Suppressor macrophage treated with lipopolysaccharide for 4 hours (primary cell): ENCODE measurements around the gene DDR1.
"Not testable (repeated sequence)": the region's sequence is repeated elsewhere in the genome, so short reads cannot be mapped to it uniquely, and the experiment has no call there.

Experiments
- DNase-seq: peaks from one replicate; pipeline ENCODE4 v3.0.0-alpha.2; 2020

The DDR1 gene

DNA sequence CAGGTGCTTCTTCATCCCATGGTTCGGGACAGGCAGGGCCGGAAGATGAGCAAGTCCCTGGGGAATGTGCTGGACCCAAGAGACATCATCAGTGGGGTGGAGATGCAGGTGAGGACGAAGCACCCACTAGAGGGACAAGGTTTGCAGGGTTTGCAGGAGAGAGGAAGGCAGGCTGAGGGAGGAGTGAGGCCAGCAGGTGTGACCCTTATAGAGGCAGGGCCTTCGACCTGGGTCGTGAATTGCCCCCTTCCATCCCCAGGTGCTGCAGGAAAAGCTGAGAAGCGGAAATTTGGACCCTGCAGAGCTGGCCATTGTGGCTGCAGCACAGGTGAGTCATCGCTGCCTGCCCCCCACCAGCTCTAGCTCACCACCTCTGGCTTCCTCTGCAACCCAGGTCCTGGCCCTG lies 38.1 kb downstream of the DDR1 start:
- DNase-seq: no peak

DNA sequence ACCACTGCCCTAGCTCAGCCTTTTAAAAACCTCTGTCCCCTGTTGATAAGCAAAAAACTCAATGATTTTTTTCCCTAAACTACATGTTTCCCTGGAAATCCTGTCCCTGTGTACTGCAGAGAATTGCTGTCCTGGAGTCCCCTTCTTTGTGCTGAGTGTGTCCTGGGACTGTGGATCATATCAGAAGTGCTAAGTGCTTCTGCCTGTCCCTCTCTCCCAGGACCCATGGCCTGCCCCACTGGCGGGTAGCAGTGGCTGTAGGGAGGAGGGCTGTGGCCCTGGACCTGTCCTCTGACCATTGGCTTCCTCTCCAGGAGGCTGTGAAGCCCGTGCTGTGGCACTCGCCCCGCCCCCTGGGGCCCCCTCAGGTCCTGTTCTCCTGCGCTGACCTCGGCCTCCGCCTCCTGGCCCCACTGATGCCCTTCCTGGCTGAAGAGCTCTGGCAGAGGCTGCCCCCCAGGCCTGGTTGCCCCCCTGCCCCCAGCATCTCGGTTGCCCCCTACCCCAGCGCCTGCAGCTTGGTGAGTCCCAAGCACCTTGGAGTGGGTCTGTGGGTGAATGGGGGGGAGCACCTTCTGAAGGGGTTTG lies 39.8 kb downstream of the DDR1 start:
- DNase-seq: not testable (repeated sequence)

DNA sequence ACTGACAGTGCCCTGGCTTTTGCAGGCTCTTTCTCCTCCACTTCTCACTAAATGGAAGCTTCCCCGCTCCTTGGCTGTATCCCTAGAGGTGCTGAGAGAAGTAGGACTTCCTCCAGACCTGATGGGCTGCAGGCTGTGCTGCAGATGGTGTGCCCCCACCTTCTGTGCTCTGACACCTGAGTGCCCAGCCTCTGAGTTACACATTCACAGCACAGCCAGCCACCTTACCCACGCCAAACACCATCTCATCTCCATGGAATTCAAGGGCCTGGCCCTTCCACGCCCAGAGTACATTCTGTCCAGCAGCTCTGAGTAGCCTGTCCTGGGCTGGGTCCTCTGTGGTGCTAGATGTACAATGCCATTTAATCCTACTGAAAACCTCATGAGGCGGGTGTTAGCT lies 42.3 kb downstream of the DDR1 start:
- DNase-seq: no peak

DNA sequence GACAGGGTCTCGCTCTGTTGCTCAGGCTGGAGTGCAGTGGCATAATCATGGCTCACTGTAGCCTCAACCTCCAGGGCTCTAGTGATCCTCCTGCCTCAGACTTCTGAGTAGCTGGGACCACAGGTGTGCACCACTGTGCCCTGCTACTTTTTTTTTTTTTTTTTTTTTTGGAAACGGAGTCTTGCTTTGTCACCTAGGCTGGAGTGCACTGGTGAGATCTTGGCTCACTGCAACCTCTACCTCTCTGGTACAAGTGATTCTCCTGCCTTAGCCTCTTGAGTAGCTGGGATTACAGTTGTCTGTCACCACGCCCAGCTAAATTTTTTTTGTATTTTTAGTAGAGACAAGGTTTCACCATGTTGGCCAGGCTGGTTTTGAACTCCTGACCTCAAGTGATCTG lies 42.8 kb downstream of the DDR1 start:
- not testable (repeated sequence) for DNase-seq

DNA sequence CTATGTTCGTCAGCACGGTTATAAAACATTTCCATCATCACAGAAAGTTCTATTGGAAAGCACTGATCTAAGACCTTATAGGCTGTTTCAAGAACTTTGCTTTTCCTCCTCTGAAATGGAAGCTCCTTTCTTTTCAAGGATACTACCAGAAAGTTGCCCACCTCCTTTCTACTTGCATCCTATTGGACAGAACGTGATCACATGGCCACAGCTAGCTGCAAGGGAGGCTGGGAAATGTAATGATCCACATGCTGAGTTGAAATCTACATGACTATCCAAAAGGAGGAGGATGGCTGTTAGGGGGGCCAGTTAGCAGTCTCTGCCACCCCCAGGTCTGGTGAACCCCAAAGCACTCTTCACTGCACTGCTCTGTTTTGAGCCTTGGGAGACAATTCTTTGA lies 44.4 kb downstream of the DDR1 start:
- no peak for DNase-seq

DNA sequence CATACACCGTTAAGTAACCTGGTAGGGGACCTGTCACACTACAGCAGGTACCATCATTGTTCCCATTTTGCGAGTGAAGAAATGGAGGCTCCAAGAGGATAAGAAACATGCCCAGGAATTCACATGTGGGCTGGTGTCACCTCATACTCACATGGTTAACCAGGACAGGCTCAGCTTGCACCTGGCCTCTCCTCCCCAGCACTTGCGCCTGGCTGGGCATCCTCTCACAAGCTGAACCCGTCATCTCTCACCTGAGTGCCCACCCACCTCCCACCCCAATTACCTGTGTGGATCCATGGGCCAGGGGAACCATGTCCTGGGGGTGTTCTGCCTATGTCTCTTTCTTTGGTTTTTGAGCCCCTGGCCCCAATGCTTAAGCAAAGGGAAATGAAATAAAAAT lies 46.2 kb downstream of the DDR1 start:
- no peak for DNase-seq

DNA sequence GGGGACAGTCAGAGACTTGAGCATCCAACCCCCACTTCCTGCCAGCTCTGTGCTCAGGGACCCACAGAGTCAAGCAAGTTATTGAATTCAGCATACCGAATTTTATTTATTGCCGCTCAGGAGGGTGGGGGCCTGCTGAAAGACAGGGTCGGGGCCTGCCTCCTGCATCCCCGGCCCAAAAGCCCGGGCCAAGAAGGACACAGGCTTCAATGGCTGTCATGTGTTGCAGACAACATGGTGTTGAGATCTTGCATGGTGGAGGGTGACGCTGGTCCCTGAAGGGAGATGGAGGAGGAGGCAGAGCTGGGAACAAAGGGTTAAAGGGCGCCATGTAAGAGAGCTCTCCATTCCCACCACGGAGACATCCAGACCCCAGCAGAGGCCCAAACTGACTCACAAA lies 47.0 kb downstream of the DDR1 start:
- no peak for DNase-seq

DNA sequence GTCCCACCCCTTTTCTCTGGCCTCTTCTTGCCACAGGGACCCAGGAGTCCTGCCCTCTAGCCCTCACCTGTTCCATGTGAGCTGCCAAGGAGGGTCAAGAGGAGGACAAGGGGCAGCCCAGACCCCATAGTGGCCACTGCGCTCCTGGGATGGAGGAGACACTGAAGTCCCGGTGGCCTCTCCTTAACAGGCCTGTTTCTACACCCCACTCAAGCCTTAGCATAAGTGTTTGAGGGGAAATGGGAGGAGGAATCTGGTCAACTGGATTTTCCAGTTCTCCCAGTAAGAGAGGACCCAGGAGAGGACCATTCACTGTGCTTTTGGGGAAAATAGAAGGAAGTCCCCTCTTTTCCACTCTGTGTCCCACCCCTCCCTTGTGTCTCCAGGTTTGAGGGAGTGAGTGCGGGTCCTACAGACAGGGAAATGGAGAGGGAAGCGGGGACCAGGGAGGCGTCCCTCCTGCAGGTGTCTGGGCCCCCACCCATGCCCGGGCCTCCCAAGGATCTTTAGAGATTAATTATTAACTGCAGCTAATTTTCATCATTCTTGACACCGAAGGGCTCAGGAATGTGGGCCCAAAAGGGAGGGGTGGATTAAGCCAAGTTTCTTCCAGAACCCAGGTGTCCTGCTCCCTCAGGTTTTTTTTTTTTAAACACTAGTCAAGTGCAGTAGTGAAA lies 47.8 kb downstream of the DDR1 start, which contains the start of gene SFTA2:
Gene SFTA2, minus strand, starts transcription at position 202 of the 677 bp plus-strand sequence. Its CDS starts 74 bp downstream, at position 128.
- DNase-seq: no peak

DNA sequence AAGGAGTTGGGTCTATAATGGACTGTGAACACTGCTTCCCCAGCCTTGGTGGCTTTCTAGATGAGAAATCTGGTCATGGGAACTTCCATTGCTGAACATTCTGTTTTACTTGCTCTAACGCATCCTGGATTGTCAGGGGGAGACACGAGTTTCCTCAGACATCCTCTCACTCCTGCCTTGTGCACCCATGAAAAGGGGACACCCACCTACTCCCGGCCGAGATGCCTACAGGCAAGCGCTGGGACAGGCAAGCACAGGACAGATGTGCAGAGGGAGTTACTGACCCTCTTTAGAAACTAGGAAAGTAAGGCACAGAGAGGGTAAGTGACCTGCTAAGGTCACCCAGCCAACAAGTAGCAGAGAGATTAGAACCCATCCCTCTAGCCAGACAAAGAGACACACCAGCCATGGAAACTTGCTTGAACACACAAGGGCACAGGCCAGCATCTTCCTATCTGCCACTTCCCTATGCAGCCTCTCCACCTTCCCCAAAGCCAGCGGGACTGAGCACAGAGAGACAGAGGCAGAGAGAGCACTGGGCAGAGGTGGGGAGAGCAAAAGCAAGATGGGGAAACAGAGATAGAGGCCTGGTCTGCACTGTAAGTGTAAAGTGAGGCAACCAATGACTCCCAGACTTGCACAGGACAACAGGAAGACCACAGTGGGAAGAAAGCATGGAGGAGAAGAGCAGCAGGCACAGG lies 48.5 kb downstream of the DDR1 start:
- DNase-seq: no peak

DNA sequence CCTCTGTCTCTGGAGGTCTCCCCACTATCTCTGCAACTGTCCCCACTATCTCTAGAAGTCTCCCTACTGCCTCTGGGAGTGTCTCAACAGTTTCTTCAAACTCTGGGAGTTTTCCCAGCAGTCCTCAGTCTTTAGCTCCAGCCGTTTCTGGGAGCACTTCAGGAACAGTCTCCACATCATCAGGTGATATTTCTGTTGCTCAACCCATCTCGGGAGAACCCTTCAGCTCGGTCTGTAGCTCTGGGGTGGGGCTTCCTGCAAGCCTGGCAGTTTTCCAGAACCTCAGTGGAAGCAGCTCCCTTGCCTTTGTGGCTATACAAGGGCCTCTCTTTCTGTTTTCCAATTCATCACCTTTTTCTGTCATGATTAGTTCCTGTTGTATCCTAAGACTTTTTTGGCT lies 50.7 kb downstream of the DDR1 start:
- DNase-seq: no peak

DNA sequence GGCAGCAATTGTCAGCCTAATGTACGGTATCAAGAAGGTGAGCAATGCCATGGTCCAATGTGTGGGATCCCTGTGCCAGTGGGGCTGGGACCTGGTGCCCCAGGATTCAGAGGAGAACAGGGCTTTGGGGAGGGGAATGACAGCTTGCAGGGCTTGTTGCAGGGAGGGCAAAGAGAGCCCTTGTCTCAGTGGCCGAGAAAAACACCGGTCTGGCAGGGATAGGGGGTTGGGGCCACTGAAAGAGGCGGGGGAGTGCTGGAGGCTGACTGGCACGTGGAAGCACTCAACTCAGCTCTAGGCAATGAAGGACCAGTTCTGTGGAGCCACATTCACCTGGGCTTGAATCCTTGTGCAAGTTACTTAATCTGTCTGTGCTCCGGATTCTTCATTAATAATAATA lies 52.9 kb downstream of the DDR1 start:
- DNase-seq: no peak

DNA sequence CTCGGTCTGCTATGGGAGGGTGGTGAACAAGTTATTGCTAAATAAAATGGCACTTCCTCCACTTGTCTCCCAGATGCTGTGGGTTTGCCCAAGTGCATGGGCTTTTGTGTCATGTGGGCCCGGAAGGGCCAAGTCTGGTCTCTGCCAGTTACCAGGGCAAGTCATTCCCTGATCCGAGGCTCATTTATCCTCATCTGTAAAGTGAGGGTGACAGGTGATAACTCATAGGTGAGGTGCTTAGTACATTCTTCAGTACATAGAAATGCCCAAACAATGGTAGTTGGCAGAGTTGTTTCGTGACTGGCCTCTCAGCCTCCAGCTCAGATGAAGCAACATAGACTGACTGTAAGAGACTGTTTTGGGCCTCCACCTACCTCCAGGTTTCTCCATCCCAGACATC lies 54.4 kb downstream of the DDR1 start:
- no peak for DNase-seq

DNA sequence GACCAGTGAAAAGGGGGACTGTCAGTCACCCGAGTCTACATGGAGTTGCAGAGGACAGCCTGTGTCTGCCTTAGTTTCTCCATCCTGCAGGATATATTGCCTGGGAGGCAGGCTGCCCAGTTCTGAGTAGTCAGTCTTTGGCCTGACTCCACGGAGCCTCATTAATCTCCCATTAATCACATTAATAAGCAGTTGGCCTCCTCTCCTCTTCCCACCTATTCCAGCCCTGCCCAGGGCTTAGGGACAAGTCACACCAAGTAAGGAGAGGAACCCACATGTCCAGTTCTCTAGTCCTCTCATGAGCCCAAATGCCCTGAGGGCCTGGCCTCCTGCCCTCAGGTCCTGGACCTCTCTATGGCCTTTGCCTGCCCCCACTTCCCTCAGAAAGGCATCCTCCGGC lies 55.2 kb downstream of the DDR1 start:
- no peak for DNase-seq

DNA sequence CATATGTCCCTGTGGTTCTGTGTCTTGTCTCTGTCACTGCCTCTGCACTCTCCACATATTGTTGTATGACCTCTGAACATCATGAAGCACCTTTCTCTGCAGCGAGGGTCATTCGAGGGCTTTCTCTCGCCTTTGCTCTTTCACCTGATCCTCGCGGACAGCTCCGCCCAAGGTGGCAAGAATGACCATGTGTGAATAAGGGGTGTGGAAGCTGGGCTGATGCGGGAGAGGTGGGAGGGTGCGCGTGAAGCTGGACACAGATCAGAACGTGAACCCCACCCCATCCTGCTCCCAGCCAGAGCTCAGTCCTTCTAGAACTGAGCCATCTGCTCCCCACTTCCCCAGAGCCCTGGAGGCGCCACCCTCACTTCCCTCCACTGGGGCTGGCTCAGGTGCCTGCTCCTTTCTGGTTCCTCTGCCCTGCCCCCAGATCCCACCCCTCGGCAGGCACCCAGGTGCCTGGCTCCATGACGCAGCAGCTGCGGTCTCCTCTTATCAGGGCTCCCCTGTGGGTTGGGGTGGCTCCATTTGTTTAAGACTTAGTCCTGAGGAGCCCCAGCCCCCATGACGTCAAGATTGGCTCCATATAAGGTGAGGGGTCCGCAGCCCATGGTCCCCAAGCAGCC lies 56.2 kb downstream of the DDR1 start, which contains the start of gene MUCL3:
Gene MUCL3, plus strand, starts transcription at position 613 of the 626 bp plus-strand sequence. CDS start 27 bp downstream, outside the sequence.
- DNase-seq: no peak

DNA sequence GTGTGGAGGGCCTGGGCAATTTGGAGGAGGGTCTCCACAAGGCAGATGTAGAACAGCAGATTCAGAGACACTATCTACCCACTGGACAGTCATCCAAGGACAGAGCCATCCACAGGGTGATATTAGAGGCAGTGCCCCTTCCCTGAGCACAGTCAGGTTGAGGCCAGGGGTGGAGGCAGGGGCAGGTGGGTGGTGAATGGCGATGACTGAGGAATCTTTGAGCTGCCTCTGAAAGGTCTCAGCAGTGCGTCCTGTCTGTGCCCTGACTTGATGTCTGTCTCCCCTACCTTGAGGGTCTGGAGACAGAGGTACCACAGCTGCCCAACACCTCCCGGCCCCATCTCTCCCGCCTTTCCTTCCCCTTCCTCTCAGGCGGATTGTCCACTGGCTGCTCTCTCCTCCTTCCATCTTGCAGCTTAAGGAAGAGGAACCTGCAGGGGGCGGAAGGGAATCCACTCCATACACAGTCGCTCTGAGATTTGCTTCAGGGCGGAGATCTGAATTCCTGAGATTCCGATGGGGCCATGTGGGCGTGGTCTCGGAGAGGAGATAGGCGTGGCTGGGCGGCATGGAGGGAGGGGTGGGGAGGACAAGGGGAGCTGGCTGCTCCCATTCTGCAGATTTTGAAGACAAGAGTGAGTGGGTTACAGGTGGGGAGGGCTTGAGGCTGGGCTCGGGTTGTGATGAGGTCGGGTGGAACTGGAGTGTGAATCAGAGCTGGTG lies 58.2 kb downstream of the DDR1 start:
- peak; percentile 53 for DNase-seq

DNA sequence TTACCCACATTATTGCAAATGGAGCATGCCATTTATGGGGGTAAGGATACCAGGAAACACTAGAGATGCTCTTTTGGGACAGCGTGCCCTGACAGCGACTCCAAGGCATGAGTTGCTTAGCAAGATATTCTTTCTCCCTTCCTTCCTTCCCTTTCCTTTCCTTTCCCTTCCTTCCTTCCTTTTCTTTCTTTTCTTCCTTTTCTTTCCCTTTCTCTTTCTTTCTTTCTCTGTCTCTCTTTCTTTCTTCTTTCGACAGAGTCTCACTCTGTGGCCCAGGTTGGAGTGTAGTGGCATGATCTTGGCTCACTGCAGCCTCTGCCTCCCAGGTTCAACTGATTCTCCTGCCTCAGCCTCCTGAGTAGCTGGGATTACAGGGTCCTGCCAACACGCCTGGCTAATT lies 59.7 kb downstream of the DDR1 start:
- no peak for DNase-seq

DNA sequence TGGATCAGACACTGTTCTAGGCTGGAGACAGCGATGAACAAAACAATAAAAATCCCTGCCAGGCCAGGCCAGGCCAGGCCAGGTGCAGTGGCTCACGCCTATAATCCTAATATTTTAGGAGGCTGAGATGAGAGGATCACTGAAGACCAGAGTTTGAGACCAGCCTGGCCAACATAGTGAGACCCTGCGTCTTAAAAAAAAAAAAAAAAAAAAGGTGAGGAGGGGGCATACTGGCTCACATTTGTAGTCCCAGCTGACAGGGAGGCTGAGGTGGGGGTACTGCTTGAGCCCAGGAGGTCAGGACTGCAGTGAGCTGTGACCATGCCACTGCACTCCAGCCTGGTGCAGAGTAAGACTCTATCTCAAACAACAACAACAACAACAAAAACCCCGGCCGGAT lies 61.0 kb downstream of the DDR1 start:
- DNase-seq: no peak

DNA sequence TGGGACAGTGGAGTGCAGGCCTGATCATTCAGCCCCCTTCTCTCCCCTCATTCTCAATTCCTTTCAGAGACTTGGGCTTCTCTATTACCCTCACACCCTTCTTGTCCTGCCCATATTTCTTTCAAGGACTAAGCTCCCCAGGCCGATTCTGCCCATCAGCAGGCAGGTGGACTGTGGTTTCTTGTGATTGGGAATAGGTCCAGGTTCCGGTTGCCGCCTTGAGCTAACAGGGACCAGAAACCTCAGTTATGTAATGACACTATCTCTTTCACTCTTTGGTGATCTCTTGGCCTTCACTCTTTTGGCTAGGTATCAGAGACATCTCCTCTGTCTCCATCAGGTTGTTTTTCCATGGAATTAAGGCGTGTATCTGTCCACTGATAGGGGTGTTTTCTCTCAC lies 62.9 kb downstream of the DDR1 start:
- no peak for DNase-seq

DNA sequence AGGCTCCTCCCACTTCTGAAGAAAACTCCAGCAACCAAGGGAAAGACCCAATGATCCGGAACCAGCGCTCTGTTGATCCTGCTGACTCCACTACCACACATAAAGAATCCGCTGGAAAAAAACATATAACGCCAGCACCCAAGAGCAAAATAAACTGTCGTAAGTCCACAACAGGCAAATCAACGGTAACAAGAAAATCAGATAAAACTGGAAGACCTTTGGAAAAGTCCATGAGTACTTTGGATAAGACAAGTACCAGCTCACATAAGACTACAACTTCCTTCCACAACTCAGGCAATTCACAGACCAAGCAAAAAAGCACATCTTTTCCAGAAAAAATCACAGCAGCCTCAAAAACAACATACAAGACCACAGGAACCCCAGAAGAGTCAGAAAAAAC lies 64.5 kb downstream of the DDR1 start:
- no peak for DNase-seq
